ENCODE results near the gene CATSPER1. TPM values are rescaled to one million over a fixed set of nuclear protein-coding genes. Genes with fewer than 3 reads are reported as not detected.

Gene CATSPER1
- total and polyA plus RNA-seq, 12 donors = 0.20 to 2.3 (median 0.41) TPM; not detected in 5

- peaks cover 7 to 17% of the 10 kb centered on the region in 2 donors for H3K4me1 ChIP-seq (replicated peaks in 1 of 2)
- no peak within 1 kb of the TSS for H3K4me3 ChIP-seq
These were observed 22.5 kb upstream of the CATSPER1 start, which contains the start of gene GAL3ST3 for GRCh38 chr11:66048547-66049323. TSS of gene GAL3ST3 (minus strand) at chr11:66049161. CDS start at chr11:66045415, 3,746 bp downstream.

DNA sequence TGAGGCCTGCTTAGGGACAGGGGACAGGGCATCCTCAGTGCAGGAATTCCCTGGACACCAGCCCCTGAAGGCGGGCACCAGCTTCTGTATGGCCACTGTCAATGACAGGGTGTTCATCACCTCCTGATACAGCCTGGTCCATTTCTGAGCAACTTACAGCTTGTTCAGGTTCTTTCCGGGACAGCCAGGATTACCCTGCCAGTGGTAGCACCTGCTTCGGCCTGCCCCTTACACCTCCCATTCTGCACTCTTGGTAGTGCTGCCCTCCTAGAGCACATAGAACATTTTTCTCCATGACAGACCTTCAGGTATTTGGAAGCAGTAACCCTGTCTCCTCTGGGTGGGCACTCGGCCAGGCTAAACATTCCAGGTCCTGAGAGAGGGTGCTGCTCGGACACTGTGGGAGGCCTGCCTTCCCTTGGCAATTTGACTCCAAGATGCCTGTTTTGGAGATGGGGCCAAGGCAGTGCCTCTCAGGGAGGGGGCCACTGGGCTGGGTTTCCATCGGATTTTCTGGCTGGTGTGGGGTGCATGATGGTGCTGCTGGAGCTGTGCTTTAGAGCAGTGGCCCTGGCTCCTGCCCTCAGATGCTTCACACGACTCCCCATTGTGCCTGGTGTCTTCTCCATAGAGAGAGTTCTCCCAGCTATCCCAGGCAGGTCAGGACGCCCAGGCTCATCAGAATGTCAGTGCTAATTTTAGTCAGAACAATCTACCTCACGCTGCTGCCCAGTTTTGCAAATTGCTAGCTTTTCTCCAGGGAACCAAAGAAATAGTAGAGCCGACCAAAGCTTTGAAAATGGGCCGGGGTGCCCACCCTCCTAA lies 21.5 kb upstream of the CATSPER1 start:
- peaks cover 7% of the 10 kb centered on the region for H3K27me3 ChIP-seq
- H3K4me3 ChIP-seq = no peak overlapping the region
- H3K36me3 ChIP-seq (replicated peaks in 1 of 2) = no peaks in the 10 kb centered on the region
- H3K4me1 ChIP-seq (replicated peaks in 1 of 2) = peaks cover under 1 to 8% of the 10 kb centered on the region in 2 donors
- intact Hi-C loops (cut with DNase I) = no loop called here
- DNase-seq = no peak
- WGBS, 4 donors = 58 to 73% (median 68%) methylated on average over 9 to 11 of the region's 11 CpGs
- H3K9me3 ChIP-seq (replicated peaks in 1 of 3) = no peaks in the 10 kb centered on the region
- no peak overlapping the region for H3K27ac ChIP-seq
- no peak for TF ChIP-seq POLR2A (IDR thresholded peaks at IDR 0.05)
- TF ChIP-seq, protein P1, sequence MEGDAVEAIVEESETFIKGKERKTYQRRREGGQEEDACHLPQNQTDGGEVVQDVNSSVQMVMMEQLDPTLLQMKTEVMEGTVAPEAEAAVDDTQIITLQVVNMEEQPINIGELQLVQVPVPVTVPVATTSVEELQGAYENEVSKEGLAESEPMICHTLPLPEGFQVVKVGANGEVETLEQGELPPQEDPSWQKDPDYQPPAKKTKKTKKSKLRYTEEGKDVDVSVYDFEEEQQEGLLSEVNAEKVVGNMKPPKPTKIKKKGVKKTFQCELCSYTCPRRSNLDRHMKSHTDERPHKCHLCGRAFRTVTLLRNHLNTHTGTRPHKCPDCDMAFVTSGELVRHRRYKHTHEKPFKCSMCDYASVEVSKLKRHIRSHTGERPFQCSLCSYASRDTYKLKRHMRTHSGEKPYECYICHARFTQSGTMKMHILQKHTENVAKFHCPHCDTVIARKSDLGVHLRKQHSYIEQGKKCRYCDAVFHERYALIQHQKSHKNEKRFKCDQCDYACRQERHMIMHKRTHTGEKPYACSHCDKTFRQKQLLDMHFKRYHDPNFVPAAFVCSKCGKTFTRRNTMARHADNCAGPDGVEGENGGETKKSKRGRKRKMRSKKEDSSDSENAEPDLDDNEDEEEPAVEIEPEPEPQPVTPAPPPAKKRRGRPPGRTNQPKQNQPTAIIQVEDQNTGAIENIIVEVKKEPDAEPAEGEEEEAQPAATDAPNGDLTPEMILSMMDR (IDR thresholded peaks at IDR 0.05) = no peak

More at GRCh38 chr11:66048547-66049323, 22.5 kb upstream of the CATSPER1 start, which contains the start of gene GAL3ST3:
- Histone ChIP-seq H3K27ac (no peak within 1 kb of the TSS), H3K27me3 (peaks cover 7% of the 10 kb centered on the region), H3K9me3 (replicated peaks in 1 of 3) (no peaks in the 10 kb centered on the region), H3K36me3 (replicated peaks in 1 of 2) (no peaks in the 10 kb centered on the region)
- 10 to 25% (median 14%) methylated on average over 10 to 39 of the region's 39 CpGs for WGBS, 4 donors
- no peak for TF ChIP-seq POLR2A (IDR thresholded peaks at IDR 0.05)
- TF ChIP-seq, protein P1 (IDR thresholded peaks at IDR 0.05) = no peak
- intact Hi-C loops (cut with DNase I) = no loop called here
- DNase-seq = no peak

DNA sequence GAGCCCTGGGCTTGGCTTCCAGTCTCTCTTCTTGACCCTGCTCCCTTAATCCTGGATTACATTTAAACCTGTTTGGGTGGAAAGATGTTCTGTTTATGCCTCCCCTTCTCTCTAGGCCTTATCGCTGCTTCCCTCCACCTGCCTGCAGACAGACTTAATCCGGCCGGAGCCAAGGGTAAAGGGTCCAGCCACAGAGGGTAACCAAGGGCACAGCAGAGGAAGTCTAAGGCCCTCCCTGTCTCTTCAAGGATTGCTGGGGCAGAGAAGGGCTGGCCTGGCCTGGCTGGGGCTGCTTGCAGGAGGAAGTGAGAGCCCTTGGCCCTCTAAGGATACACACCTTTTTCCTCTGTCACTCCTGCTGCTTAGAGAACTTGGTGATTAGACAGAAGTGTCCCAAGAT lies 20.6 kb upstream of the CATSPER1 start:
- Histone ChIP-seq H3K4me3 (no peak overlapping the region), H3K36me3 (replicated peaks in 1 of 2) (no peaks in the 10 kb centered on the region), H3K27me3 (peaks cover 7% of the 10 kb centered on the region), H3K4me1 (replicated peaks in 1 of 2) (peaks cover 0 to 7% of the 10 kb centered on the region in 2 donors), H3K9me3 (replicated peaks in 1 of 3) (no peaks in the 10 kb centered on the region), H3K27ac (no peak overlapping the region)
- TF ChIP-seq POLR2A (IDR thresholded peaks at IDR 0.05) = no peak
- TF ChIP-seq, protein P1 (IDR thresholded peaks at IDR 0.05) = no peak
- intact Hi-C loops (cut with DNase I) = no loop called here
- DNase-seq = no peak
- 69 to 89% (median 82%) methylated on average over 3 of the region's 3 CpGs for WGBS, 4 donors

DNA sequence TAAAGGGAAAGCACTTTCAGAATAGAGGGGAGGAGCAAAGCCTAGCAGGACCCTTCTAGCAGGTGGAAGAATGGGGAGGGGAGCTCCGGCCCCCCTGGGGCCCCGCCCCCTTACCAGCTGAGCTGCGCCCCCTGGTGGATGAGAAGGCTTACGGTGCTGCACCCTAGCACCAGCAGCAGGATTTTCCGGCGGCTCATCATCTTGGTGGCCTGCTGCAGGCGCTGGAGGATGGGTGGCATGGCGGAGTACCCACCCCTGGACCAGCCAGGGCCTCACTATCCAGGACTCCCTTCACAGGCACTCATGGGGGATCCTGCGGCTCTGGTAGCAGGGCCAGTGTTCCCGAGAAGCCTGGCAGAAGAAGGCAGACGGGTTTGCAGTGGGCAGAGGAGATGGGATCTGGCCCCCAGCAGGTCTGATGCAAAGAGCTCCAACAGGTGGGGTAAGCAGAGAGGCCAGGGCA lies 18.9 kb upstream of the CATSPER1 start:
- TF ChIP-seq POLR2A (IDR thresholded peaks at IDR 0.05) = no peak
- TF ChIP-seq, protein P1 (IDR thresholded peaks at IDR 0.05) = peak; percentile 70 to 93 (median 89)
- intact Hi-C loops (cut with DNase I) = no loop called here
- no peak overlapping the region for H3K27ac ChIP-seq
- no peaks in the 10 kb centered on the region for H3K9me3 ChIP-seq (replicated peaks in 1 of 3)
- peaks cover 7% of the 10 kb centered on the region for H3K27me3 ChIP-seq
- DNase-seq = peak; percentile 68 to 82 (median 78)
- H3K36me3 ChIP-seq (replicated peaks in 1 of 2) = no peaks in the 10 kb centered on the region
- WGBS, 4 donors = 12 to 33% (median 16%) methylated on average over 3 to 11 of the region's 11 CpGs
- H3K4me3 ChIP-seq = no peak overlapping the region
- no peaks in the 10 kb centered on the region for H3K4me1 ChIP-seq (replicated peaks in 1 of 2)

All from adrenal gland (tissue), 12 donors.